ENCODE data around the gene CDHR1.

CDHR1 gene

DNA sequence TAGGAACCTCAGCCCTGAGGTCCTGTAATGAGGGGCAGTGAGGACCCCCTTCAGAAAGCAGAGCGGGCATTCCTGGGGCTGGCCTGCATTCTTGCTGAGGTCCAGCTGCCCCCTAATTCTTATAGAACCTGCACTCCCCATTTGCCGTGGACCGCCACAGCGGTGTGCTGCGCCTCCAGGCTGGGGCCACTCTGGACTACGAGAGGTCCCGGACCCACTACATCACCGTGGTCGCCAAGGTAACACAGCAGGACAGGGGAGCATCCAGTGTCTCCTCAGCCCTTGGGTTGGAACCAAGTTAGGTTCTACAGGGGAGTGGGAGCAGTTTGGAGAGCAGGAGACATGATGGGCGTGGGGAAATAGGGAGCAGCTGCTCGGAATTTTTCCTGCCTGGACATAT is 7.3 kb downstream of the CDHR1 start:
- DNase-seq = no peak

DNA sequence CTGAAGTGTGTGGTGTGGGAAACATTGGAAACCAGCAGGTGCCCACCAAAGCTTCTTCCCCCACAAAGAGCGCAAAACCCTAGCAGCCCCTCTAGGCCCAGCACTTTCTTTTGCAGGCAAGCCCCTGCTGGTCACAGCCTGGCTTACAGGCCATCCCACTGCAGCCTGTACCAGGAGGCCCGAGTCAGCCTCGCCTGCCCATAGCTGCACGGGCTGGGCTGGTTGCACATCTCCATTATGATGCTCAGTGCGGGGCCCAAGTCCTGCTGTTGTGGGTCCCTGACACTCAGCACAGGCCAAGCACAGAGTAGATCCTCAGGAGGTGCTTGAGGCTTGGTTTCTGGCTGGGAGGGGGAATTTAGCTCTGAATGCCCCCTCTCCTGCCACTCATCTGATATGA is 8.0 kb downstream of the CDHR1 start:
- DNase-seq = no peak

DNA sequence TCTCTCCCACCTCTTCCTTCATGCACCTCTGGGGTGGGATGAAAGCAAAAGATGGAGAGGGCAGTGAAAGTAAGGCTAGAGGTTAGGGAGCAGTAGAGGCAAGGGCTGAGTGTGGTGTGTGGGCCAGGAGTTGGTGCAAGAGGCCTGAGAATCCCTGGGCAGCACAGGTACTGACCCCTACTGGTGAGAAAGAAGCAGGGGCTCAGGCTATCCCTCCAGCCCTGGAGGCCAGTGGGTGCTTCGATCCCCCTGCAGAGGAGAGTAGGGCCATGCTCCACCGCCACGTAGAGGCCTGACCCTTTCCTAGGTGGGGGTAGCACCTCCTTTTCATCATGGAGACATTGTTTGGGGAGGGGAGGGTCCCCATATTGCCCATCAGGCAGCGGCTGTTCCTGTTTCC is 9.8 kb downstream of the CDHR1 start:
- no peak for DNase-seq

DNA sequence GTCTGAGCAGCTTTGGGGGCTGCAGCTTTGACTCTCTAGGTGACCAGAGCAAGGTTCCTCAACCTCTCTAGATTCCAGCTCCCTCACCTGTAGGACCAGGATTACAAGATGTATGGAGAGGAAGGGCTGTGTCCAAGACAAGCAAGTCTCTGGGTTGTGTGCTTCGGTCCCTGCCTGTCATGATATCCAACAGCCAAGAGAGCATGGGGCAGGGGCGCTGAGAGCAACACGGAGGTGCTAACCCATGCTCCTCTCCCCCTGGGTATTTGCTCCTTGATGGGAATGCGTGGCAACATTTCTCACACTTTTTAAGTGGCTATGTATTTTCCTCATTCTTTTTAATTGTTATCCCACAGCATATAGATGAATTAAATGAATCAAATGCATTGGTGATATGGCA is 10.3 kb downstream of the CDHR1 start:
- no peak for DNase-seq

DNA sequence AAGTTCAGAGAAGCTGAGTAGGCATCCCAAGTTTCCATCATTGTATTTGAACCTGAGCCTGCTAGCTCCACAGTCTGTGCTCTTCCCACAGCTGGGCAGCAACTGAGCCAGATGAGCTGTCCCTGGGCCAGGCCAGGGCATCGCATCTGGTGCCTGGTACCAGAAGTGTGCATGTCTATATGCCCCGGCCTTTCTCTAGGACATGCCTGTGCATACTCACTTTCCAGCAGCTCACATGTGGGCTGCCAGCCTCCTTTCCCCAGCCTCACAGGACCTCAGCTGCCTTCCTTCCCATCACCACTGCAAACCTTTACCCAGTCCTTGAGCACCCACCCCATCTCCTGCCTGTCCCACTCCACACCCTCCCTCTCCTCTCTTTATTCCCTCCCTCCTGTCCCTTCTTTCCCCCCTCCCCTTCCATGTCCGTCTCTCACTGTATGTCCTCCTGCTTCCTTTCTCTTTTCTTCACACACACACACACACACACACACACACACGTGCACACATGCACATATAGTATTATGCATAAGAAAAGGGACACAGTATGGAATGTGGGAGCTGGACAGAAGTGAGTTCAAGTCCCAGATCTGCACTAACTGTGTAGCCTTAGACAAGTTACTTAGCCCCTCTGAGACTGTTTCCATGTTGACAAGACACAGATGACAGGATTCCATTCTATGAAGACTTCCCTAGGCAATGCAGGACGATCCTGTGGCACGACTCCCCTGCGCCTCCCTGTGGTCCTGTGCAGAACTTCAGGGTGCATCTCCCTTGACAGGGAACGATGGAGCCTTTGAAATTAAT is 10.9 kb downstream of the CDHR1 start:
- DNase-seq = no peak

DNA sequence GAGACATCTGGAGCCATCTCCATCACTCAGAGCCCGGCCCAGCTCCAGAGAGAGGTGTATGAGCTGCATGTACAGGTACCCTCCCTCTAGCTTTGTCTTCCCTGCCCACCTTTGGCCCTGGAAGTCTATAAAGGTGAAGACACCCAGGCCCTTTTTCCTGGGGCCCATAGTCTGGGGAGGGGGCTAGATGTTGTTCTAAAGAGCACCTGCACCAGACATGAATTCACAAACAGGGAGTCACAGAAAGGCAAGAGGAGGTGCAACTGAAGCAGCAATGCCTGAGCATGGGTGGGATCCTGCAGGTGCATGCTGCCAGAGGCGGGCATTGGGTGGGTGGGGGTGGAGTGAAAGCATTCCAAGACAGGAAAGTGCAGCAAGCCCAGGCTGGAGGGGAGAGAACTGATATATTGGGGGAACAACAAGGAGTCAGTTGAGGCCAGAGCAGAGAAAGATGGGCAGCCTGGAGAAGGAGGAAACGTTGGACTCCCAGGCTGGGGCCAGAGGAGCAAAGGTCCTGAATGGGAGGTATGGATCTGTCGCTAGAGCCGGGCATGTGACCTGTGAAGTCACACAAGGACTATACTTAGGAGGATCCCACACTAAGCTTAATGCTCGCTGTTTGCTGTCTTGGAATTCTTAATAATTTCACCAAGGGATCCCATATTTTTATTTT is 11.7 kb downstream of the CDHR1 start:
- no peak for DNase-seq

DNA sequence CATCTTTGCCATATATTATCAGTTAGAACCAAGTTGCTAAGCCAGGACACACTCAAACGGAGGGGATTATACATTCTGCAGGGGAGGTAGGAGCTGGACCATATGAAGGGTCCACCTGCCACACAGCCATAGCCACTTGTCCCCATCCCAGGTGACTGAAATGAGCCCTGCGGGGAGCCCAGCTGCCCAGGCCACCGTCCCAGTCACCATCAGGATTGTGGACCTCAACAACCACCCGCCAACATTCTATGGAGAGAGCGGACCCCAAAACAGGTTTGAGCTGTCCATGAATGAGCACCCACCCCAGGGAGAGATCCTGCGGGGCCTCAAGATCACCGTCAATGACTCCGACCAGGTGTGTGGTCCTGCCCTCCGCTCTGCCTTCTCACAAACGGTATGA is 13.7 kb downstream of the CDHR1 start:
- no peak for DNase-seq

DNA sequence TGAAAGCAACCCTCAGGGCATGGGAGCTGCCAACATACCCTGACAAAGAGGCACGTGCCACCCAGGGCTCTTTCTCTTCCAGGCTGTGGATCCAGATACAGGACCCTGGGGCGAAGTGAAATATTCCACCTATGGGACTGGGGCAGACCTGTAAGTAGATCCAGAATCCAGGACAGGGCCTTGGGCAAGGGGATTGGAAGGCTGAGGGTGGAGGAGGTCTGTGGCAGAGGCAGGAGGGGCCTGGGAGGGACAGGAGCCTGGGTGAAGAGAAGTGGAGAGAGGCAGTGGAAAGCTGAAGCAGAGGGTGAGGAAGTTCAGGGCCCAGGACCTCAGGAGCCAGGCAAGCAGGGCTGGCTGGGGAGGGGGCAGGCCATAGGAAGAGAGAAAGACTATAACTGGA is 17.2 kb downstream of the CDHR1 start:
- no peak for DNase-seq

DNA sequence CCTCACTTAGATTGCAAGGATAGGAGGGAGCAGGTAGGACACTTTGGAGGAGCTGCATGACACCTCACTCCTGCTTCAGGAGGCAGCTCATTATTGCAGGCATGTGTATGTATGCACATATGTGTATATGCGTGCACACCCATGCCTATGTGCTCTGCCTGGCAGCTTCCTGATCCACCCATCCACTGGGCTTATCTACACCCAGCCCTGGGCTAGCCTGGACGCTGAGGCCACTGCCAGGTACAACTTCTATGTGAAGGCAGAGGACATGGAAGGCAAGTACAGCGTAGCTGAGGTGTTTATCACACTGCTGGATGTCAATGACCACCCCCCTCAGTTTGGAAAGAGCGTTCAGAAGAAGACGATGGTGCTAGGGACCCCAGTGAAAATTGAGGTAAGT is 17.7 kb downstream of the CDHR1 start:
- DNase-seq = no peak

DNA sequence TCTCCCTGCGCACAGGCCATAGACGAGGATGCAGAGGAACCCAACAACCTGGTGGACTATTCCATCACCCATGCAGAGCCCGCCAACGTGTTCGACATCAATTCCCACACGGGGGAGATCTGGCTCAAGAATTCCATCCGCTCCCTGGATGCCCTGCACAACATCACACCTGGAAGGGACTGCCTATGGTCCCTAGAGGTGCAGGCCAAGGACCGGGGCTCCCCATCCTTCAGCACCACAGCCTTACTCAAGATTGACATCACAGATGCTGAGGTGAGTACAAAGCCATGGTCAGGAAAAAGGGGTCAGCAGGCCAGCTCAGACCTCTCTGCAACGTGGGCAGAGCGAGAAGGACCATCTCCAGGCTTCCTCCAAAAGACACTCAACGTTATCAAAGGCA is 18.7 kb downstream of the CDHR1 start:
- DNase-seq = no peak

DNA sequence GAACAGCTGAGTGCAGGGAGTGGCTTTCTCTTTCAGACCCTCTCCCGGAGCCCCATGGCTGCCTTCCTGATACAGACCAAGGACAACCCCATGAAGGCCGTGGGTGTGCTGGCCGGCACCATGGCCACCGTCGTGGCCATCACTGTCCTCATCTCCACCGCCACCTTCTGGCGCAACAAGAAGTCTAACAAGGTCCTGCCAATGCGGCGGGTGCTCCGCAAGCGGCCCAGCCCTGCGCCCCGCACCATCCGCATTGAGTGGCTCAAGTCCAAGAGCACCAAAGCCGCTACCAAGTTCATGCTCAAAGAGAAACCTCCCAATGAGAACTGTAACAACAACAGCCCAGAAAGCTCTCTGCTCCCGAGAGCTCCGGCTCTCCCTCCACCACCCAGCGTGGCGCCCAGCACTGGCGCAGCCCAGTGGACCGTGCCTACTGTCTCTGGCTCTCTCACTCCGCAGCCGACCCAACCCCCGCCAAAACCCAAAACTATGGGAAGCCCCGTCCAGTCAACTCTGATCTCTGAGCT is 19.8 kb downstream of the CDHR1 start:
- DNase-seq = no peak

DNA sequence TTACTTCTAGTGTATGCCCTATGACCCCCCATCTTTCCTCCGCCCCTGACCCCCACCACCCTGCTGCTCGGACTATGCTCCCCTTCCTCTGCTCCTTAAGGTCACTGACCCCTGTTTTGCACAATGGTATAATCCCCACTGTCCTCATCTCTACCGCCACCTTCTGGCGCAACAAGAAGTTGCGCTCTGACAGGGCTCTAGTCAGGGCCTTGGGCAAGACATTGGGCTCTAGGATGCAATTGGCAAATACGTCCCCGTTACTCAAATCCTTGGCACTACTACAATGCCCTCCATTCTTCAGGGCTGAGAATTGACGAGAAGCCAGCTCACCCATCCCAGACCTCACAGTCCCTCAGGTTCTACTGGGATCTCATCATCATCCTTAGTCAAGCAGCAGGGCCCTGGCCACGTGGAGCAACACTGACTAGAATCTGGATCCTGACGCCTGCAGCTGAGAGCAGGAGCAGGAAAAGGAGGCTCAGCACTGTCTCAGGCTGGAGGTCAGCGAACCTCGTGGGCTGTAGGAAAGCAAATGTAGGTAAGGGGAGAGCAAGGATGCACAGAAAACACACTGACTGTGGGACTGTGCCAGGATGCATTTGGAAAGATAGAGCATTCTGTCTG is 20.4 kb downstream of the CDHR1 start:
- DNase-seq = no peak

DNA sequence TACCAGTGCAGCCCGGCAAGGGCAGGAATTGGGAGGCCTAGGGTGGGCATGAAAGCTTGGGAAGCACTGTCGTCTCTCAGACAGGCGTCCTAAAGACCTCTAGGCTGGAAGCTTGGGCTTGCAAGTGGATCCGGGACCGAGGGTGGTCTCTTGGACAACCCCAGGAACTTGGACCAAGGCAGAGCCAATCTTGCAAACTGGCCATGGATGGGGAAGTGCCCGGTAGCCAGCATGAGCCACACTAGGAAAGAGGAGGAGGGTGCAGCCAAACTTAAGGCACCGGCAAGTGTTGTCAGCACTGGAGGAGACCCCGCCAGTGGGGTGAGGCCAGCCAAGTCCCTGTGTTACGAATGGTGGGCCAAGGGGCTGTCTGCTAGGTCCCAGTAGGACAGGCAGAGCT is 22.5 kb downstream of the CDHR1 start:
- DNase-seq = no peak

DNA sequence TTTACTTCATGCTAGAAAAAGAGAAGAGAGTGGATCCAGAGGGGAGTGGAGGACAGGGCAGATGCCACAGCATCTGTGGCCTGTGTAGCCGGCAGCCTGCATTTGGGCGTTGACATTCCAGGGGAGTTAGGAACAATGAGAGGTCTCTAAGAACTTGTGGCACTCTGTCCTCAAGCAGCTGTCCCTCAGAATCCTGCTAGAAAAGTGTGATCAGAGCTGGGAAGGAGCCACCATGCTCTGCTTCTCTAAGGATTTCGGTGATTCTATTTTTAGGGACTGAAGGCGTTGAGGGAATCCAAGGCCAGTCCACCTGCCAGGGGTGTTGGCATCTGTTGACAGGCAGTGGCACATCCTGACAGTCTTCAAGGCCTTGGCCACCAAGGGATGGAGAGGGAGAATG is 23.4 kb downstream of the CDHR1 start:
- DNase-seq = no peak

DNA sequence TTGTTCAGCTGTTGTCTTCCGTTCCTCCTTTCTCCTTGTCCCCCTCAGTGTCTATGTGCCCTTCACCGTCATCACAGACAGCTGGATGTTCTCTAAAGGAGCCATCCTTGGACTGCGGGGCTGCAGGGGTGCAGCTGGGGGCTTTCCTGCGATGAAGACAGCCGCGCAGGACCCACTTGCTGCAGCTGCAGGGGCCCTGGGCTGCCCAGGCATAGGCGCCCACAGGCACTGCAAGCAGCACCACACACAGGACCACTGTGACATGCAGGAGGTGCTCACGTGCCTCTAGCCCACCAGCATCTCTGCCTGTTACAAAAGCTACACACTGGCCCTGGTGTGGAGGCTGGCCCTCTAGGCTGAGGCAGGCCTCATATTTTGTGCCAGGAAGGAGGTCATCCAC is 27.6 kb downstream of the CDHR1 start:
- DNase-seq = no peak

DNA sequence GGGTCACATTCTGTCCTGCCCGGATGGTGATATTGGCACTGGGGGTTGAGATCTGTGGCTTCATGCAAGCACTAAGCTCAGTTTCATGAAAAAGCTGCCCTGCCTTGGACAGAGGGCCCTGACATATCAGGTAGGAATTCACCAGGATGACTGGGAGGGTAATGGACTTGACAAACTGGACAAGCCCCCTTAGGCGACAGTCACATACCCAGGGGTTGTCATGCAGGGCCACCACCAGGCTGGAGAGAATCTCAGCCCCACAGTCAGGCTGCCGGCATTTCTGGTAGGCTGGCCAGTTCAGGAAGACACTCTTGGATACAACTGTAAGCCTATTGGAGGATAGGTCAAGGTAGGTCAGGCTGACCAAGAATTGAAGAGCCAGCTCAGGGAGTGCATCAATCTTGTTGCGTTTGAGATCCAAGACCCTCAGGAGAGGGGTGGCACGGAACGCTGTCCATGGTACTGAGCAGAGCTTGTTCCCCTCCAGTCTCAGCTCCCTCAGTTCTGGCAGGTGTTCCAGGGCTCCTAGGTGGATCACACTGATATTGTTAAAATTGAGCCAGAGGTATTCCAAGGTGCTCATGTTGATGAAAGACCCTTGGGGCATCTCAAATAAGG is 30.2 kb downstream of the CDHR1 start:
- no peak for DNase-seq

DNA sequence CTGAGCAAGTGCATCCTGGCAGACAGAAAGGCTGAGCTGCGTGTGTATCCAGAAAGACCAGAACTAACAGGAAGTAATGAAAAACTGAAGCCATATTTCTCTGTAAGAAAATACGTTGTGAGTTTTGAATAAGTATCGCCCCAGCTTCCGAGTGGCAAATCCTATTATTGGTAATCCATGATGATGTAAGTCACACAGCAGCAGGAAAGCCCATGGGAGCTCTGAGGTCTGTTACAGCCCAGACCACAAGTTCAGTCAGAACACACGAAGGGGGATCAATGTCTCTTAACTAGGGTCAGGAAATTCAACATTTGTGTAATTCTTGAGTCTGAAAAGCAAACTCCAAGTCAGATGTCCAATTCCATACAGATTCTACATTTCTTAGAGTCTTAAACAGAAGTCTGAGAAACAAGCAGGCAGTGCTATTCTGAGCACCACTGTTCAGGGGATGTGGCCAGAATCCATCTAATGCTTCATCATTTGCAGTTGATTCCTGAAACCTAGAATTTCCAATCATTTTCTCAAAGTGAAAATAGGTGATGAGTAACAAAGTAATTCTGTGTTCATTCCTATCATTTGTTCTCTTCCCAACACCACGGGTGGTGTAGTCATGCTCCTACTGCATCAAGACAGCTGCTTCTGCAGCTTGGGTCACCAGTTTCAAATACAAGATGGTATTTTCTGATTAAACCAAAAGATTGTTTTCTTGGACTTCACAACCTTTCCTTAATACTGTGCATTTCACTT is 31.3 kb downstream of the CDHR1 start, which contains the start of gene LRIT2:
LRIT2 (minus strand) TSS at position 118 of the 747 bp plus-strand sequence; CDS start at position 94, 24 bp downstream.
- DNase-seq = no peak

DNA sequence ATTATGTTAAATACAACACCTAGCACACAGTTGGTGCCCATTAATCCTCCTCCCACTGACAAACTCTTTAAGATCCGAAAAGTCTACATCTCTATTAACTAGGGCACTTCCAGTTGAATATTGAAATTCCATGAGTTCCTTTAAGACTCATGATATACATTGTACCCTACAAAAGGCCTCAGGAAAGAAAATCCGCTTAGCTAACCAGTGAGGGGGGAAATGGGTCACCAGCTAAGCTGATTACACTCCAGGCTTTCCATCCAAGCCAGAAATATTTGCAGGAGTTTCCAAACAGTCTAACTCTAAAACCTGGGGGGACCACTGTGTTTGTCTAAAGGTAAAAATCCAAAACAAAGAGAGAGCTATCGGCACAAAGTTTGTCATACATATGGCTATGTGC is 32.3 kb downstream of the CDHR1 start:
- no peak for DNase-seq

DNA sequence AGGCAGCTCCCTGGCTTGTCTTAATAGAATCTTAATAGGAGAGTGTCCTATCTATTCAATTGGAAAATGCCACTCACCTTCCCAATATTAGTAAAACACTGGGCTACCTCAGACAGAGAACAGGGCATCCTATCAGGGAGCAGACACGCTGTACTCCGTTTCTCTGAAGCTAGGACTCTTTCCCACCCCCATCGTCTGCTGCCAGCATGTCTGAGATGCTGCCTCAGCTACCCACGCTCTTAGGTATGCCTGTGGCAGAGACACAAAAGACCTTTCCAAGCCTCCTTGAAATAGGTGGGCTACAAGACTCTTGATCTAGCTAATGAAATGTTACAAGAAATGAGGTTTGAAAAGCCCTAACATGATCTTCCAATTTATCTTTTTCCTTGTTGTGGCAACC is 33.5 kb downstream of the CDHR1 start:
- no peak for DNase-seq

DNA sequence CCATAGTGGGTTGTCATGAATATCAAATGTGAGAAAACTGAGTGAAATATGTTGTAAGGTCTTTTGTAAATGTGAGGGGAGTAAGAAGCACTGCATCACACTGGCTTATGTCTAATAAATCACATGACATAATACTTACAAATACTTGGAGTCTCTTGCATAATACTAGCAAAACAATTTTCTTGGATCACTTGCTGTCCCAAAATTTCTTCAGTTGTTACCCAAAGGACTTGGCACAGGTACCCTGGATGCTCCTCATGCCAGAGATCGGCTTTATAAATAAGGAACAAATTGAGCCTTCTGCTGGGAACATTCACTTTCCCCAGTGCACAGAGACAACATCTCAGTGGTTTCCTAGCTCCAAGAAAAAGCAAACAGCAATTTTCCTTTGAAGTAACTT is 36.0 kb downstream of the CDHR1 start:
- no peak for DNase-seq

DNA sequence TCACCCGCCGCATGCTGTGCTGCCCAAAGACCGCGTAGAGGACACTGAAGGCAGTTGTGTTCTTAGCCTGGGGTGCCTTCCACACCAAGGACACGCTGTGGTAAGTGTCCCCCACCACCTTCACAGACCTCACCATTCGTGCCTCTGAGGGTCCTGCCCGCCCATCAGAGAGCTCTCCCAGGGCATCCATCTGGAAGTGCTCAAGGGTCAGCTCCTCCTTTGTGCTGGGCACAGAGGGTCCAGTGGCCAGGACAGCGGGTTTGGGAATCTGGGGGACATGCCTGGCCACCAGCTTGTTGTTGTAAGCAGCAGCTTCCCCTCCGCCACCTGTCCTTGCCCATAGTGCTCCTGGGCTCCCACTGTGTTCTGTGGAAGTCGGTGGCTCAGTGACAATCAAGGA is 38.0 kb downstream of the CDHR1 start:
- DNase-seq = no peak

DNA sequence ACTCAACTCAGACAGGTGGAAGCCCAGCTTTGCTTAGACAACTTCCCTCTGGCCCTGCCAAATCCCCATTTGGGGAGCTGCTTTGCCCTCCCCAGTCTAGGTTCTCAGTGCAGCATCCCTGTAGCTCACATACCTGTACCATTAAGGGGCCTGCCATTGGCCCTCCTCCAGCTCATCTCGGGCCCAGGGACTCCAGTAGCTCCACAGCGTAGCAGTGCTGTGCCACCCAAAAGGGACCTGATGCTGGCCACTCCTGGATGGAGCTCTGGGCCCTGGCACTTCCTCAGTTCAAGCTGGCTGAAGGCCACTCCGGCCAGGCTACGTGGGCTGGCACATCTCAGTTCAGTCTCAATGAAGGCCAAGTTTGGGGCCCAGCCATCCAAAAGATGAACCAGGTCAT is 39.6 kb downstream of the CDHR1 start:
- DNase-seq = no peak

DNA sequence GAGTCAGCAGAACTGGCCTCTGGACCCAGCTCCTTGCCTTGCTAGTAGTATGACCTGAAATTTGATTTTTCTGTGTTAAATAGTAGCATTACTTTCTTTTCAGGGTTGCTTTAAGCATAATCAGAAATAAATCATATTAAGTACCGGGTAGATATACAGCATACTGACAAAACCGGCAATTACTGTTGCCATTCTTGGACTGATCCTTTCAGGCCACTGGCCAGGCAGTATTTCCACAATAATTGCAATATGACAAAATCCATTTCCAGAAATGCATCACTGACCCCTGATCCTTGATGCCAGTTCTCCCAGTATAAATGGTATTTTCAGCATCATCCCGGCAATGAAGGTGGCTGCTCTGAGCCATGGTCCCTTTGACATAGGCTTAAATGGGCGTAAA is 40.1 kb downstream of the CDHR1 start:
- DNase-seq = no peak
